Measurements from ENCODE around the gene GPR142. TPM values are rescaled to one million over a fixed set of nuclear protein-coding genes. Genes with fewer than 3 reads are reported as not detected.
A peak's percentile ranks its signal among the peaks of the same experiment; 100 is the strongest.

Gene GPR142
- total RNA-seq, result under 1 TPM in 1 of 6 donors, not detected in 5; 0.27 TPM

GRCh38 chr17:74367206-74367605 lies at the start of gene GPR142:
Gene GPR142 (plus strand): TSS chr17:74367506. CDS start chr17:74369541, 2,035 bp downstream.
- Histone ChIP-seq H3K4me1 (peaks cover 5 to 17% (median 7%) of the 10 kb centered on the region in 4 donors), H3K27ac (no peak within 1 kb of the TSS), H3K27me3 (peaks cover 0 to 3% (median under 1%) of the 10 kb centered on the region in 4 donors), H3K9me3 (no peaks in the 10 kb centered on the region), H3K4me3 (no peak within 1 kb of the TSS), H3K36me3 (no peaks in the 10 kb centered on the region)
- no peak for DNase-seq
- 81 to 85% methylated on average over 5 of the region's 5 CpGs for WGBS, 2 donors
- no peak for ATAC-seq (ENCODE audit: low FRiP score in 2 of 2)
- TF ChIP-seq EP300 (IDR thresholded peaks at IDR 0.05), result no peak
- no peak for TF ChIP-seq POLR2A (IDR thresholded peaks at IDR 0.05)
- TF ChIP-seq POLR2AphosphoS5 (IDR thresholded peaks at IDR 0.05), result no peak
- TF ChIP-seq CTCF (IDR thresholded peaks at IDR 0.05), result no peak

GRCh38 chr17:74318391-74318790 lies 48.9 kb upstream of the GPR142 start:
- no peak for TF ChIP-seq POLR2AphosphoS5 (IDR thresholded peaks at IDR 0.05)
- TF ChIP-seq CTCF (IDR thresholded peaks at IDR 0.05), result no peak
- no peak for TF ChIP-seq POLR2A (IDR thresholded peaks at IDR 0.05)
- H3K9me3 ChIP-seq, result no peaks in the 10 kb centered on the region
- H3K36me3 ChIP-seq, result no peaks in the 10 kb centered on the region
- no peak overlapping the region for H3K27ac ChIP-seq
- no peaks in the 10 kb centered on the region for H3K27me3 ChIP-seq
- WGBS, 2 donors, result 89 to 93% methylated on average over 10 of the region's 10 CpGs
- no peak for ATAC-seq (ENCODE audit: low FRiP score in 2 of 2)
- no peak overlapping the region for H3K4me3 ChIP-seq
- H3K4me1 ChIP-seq, result no peaks in the 10 kb centered on the region
- no peak for DNase-seq

- no peak overlapping the region for H3K4me3 ChIP-seq
- WGBS, 2 donors, result 84 to 94% methylated on average over 6 of the region's 6 CpGs
- peaks cover 15 to 21% (median 15%) of the 10 kb centered on the region in 4 donors for H3K4me1 ChIP-seq
- ATAC-seq (ENCODE audit: low FRiP score in 2 of 2), result no peak
- TF ChIP-seq CTCF (IDR thresholded peaks at IDR 0.05), result no peak
- TF ChIP-seq POLR2A (IDR thresholded peaks at IDR 0.05), result no peak
- no peak for TF ChIP-seq POLR2AphosphoS5 (IDR thresholded peaks at IDR 0.05)
- no peak for TF ChIP-seq EP300 (IDR thresholded peaks at IDR 0.05)
- no peaks in the 10 kb centered on the region for H3K36me3 ChIP-seq
- no peak overlapping the region for H3K27ac ChIP-seq
- H3K9me3 ChIP-seq, result no peaks in the 10 kb centered on the region
- peaks cover 0 to 10% (median 4%) of the 10 kb centered on the region in 4 donors for H3K27me3 ChIP-seq
- no peak for DNase-seq
Measured at GRCh38 chr17:74324521-74324920, 42.8 kb upstream of the GPR142 start.

GRCh38 chr17:74325376-74325742 lies 41.9 kb upstream of the GPR142 start:
- H3K27ac ChIP-seq, result peak overlapping the region in 3 of 4 donors; percentile 1 to 12 (median 12)
- H3K9me3 ChIP-seq, result no peaks in the 10 kb centered on the region
- DNase-seq (no peak), ATAC-seq (ENCODE audit: low FRiP score in 2 of 2) (no peak)
- peaks cover 15 to 21% (median 15%) of the 10 kb centered on the region in 4 donors for H3K4me1 ChIP-seq
- H3K27me3 ChIP-seq, result peaks cover 0 to 10% (median 4%) of the 10 kb centered on the region in 4 donors
- TF ChIP-seq POLR2AphosphoS5 (IDR thresholded peaks at IDR 0.05), result no peak
- no peak for TF ChIP-seq POLR2A (IDR thresholded peaks at IDR 0.05)
- 31 to 60% methylated on average over 2 to 11 of the region's 11 CpGs for WGBS, 2 donors
- H3K36me3 ChIP-seq, result no peaks in the 10 kb centered on the region
- H3K4me3 ChIP-seq, result peak overlapping the region in 3 of 4 donors; percentile 33 to 49 (median 46)

GRCh38 chr17:74325743-74326379 lies 41.4 kb upstream of the GPR142 start, which contains the start of gene KIF19:
Gene KIF19 (plus strand): TSS chr17:74326226. CDS start chr17:74326350, 124 bp downstream.
- DNase-seq (peak; percentile 33 to 91), ATAC-seq (ENCODE audit: low FRiP score in 2 of 2) (peak in 1 of 2 donors; percentile 68)
- peak within 1 kb of the TSS in 3 of 4 donors; percentile 1 to 12 (median 12) for H3K27ac ChIP-seq
- no peaks in the 10 kb centered on the region for H3K36me3 ChIP-seq
- H3K27me3 ChIP-seq, result peaks cover 0 to 10% (median 4%) of the 10 kb centered on the region in 4 donors
- H3K4me3 ChIP-seq, result peak within 1 kb of the TSS in 3 of 4 donors; percentile 33 to 49 (median 46)
- H3K4me1 ChIP-seq, result peaks cover 15 to 21% (median 15%) of the 10 kb centered on the region in 4 donors
- TF ChIP-seq POLR2AphosphoS5 (IDR thresholded peaks at IDR 0.05), result peak in 1 of 2 donors; percentile 54
- TF ChIP-seq POLR2A (IDR thresholded peaks at IDR 0.05), result no peak
- WGBS, 2 donors, result 7 to 10% methylated on average over 27 to 29 of the region's 73 CpGs
- H3K9me3 ChIP-seq, result no peaks in the 10 kb centered on the region
